HEK293 (cell line): ENCODE data around the gene NECTIN1.

ENCODE experiments used
- OVOL3 ChIP-seq: fragments of 450-650 bp; formaldehyde crosslinking; IDR thresholded peaks from 2 replicates; pipeline ENCODE4 v1.5.1; 2016; ENCODE audit warnings: missing biosample characterization, missing genetic modification characterization
- SP2 ChIP-seq: fragments of 450-650 bp; formaldehyde crosslinking; IDR thresholded peaks from 2 replicates; pipeline ENCODE4 v1.5.1; 2016; ENCODE audit warnings: missing biosample characterization, missing genetic modification characterization
- ZBTB17 ChIP-seq: fragments of 450-650 bp; formaldehyde crosslinking; IDR thresholded peaks from 2 replicates; pipeline ENCODE4 v1.5.1; 2016; ENCODE audit warnings: missing biosample characterization, missing genetic modification characterization
- ZFP37 ChIP-seq: fragments of 450-650 bp; formaldehyde crosslinking; IDR thresholded peaks from 2 replicates; pipeline ENCODE4 v1.5.1; 2016; ENCODE audit warnings: missing biosample characterization, missing genetic modification characterization
- ZIC2 ChIP-seq: fragments of 450-650 bp; formaldehyde crosslinking; IDR thresholded peaks from 2 replicates; pipeline ENCODE4 v1.5.1; 2016; ENCODE audit warnings: missing biosample characterization, missing genetic modification characterization
- ZNF146 ChIP-seq: fragments of 450-650 bp; formaldehyde crosslinking; IDR thresholded peaks from 2 replicates; pipeline ENCODE4 v1.5.1; 2016; ENCODE audit warnings: missing biosample characterization, missing genetic modification characterization
- ZNF292 ChIP-seq: fragments of 450-650 bp; formaldehyde crosslinking; IDR thresholded peaks from 2 replicates; pipeline ENCODE4 v1.5.1; 2016; ENCODE audit warnings: low read depth, missing biosample characterization, missing genetic modification characterization, borderline replicate concordance
- ZNF792 ChIP-seq: fragments of 450-650 bp; formaldehyde crosslinking; IDR thresholded peaks from 2 replicates; pipeline ENCODE4 v1.5.1; 2016; ENCODE audit warnings: missing biosample characterization, missing genetic modification characterization
- TF ChIP-seq, protein P1 (sequence below): fragments of 450-650 bp; formaldehyde crosslinking; IDR thresholded peaks from 2 replicates; pipeline ENCODE4 v1.5.1; 2016; ENCODE audit warnings: missing biosample characterization, missing genetic modification characterization
- TF ChIP-seq, protein P2 (sequence below): fragments of 450-650 bp; formaldehyde crosslinking; IDR thresholded peaks from 2 replicates; pipeline ENCODE4 v1.5.1; 2016; ENCODE audit warnings: missing biosample characterization, missing genetic modification characterization, borderline replicate concordance
- TF ChIP-seq, protein P3 (sequence below): fragments of 450-650 bp; formaldehyde crosslinking; IDR thresholded peaks from 2 replicates; pipeline ENCODE4 v1.5.1; 2016; ENCODE audit warnings: missing biosample characterization, missing genetic modification characterization
- TF ChIP-seq, protein P4 (sequence below): fragments of 450-650 bp; formaldehyde crosslinking; IDR thresholded peaks from 2 replicates; pipeline ENCODE4 v1.5.1; 2016; ENCODE audit warnings: missing biosample characterization, missing genetic modification characterization, low read depth

DNA sequence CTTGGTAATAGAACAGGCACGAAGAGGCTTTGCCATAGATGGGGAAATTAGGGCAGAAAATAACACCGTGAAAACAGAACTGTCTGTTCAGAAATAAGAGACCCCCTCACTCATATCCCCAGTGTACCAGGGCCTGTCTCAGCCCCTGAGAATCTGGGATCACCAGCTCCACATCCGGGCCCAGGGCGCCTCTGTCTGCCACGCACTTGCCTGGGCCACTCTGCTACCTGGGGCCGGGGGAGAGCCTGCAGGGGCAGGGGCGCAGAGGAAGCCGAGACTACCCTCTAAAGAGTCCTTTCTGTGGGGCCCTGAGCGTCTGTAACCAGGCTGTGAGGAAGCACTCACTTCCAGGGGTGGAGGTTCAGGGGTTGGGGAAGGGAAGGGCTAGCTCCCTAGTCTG lies 19.8 kb downstream of the NECTIN1 start:
- TF ChIP-seq, protein P1, sequence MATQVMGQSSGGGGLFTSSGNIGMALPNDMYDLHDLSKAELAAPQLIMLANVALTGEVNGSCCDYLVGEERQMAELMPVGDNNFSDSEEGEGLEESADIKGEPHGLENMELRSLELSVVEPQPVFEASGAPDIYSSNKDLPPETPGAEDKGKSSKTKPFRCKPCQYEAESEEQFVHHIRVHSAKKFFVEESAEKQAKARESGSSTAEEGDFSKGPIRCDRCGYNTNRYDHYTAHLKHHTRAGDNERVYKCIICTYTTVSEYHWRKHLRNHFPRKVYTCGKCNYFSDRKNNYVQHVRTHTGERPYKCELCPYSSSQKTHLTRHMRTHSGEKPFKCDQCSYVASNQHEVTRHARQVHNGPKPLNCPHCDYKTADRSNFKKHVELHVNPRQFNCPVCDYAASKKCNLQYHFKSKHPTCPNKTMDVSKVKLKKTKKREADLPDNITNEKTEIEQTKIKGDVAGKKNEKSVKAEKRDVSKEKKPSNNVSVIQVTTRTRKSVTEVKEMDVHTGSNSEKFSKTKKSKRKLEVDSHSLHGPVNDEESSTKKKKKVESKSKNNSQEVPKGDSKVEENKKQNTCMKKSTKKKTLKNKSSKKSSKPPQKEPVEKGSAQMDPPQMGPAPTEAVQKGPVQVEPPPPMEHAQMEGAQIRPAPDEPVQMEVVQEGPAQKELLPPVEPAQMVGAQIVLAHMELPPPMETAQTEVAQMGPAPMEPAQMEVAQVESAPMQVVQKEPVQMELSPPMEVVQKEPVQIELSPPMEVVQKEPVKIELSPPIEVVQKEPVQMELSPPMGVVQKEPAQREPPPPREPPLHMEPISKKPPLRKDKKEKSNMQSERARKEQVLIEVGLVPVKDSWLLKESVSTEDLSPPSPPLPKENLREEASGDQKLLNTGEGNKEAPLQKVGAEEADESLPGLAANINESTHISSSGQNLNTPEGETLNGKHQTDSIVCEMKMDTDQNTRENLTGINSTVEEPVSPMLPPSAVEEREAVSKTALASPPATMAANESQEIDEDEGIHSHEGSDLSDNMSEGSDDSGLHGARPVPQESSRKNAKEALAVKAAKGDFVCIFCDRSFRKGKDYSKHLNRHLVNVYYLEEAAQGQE (tag by site-specific recombination) = no peak
- TF ChIP-seq, protein P2, sequence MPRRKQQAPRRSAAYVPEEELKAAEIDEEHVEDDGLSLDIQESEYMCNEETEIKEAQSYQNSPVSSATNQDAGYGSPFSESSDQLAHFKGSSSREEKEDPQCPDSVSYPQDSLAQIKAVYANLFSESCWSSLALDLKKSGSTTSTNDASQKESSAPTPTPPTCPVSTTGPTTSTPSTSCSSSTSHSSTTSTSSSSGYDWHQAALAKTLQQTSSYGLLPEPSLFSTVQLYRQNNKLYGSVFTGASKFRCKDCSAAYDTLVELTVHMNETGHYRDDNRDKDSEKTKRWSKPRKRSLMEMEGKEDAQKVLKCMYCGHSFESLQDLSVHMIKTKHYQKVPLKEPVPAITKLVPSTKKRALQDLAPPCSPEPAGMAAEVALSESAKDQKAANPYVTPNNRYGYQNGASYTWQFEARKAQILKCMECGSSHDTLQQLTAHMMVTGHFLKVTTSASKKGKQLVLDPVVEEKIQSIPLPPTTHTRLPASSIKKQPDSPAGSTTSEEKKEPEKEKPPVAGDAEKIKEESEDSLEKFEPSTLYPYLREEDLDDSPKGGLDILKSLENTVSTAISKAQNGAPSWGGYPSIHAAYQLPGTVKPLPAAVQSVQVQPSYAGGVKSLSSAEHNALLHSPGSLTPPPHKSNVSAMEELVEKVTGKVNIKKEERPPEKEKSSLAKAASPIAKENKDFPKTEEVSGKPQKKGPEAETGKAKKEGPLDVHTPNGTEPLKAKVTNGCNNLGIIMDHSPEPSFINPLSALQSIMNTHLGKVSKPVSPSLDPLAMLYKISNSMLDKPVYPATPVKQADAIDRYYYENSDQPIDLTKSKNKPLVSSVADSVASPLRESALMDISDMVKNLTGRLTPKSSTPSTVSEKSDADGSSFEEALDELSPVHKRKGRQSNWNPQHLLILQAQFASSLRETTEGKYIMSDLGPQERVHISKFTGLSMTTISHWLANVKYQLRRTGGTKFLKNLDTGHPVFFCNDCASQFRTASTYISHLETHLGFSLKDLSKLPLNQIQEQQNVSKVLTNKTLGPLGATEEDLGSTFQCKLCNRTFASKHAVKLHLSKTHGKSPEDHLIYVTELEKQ (tag by site-specific recombination) = no peak
- TF ChIP-seq ZFP37 = no peak
- TF ChIP-seq, protein P3, sequence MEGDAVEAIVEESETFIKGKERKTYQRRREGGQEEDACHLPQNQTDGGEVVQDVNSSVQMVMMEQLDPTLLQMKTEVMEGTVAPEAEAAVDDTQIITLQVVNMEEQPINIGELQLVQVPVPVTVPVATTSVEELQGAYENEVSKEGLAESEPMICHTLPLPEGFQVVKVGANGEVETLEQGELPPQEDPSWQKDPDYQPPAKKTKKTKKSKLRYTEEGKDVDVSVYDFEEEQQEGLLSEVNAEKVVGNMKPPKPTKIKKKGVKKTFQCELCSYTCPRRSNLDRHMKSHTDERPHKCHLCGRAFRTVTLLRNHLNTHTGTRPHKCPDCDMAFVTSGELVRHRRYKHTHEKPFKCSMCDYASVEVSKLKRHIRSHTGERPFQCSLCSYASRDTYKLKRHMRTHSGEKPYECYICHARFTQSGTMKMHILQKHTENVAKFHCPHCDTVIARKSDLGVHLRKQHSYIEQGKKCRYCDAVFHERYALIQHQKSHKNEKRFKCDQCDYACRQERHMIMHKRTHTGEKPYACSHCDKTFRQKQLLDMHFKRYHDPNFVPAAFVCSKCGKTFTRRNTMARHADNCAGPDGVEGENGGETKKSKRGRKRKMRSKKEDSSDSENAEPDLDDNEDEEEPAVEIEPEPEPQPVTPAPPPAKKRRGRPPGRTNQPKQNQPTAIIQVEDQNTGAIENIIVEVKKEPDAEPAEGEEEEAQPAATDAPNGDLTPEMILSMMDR (tag by site-specific recombination) = no peak
- TF ChIP-seq, protein P4, sequence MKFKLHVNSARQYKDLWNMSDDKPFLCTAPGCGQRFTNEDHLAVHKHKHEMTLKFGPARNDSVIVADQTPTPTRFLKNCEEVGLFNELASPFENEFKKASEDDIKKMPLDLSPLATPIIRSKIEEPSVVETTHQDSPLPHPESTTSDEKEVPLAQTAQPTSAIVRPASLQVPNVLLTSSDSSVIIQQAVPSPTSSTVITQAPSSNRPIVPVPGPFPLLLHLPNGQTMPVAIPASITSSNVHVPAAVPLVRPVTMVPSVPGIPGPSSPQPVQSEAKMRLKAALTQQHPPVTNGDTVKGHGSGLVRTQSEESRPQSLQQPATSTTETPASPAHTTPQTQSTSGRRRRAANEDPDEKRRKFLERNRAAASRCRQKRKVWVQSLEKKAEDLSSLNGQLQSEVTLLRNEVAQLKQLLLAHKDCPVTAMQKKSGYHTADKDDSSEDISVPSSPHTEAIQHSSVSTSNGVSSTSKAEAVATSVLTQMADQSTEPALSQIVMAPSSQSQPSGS = no peak
- TF ChIP-seq ZBTB17 (tag by site-specific recombination) = no peak
- no peak for TF ChIP-seq OVOL3 (tag by site-specific recombination)
- TF ChIP-seq ZNF146 = no peak
- no peak for TF ChIP-seq ZIC2
- no peak for TF ChIP-seq SP2 (tag by site-specific recombination)
- no peak for TF ChIP-seq ZNF792 (tag by site-specific recombination)
- TF ChIP-seq ZNF292 (tag by site-specific recombination) = no peak
